Measurements from ENCODE around the gene CD14.

CD14 gene

GRCh38 chr5:140639148-140639981, 6.4 kb upstream of the CD14 start, which contains the start of gene TMCO6 (continued):
- no peak for TF ChIP-seq ZNF148 (tag by site-specific recombination; IDR thresholded peaks at IDR 0.05; ENCODE audit: borderline replicate concordance)
- TF ChIP-seq ZNF169 (tag by site-specific recombination; IDR thresholded peaks at IDR 0.05) = no peak
- TF ChIP-seq ZNF2 (tag by site-specific recombination; IDR thresholded peaks at IDR 0.05) = peak; percentile 16; the same call in 1 of the 2 replicates
- TF ChIP-seq ZNF654 (tag by site-specific recombination; IDR thresholded peaks at IDR 0.05; ENCODE audit: low read depth) = no peak
- TF ChIP-seq ZBTB8A (tag by site-specific recombination; IDR thresholded peaks at IDR 0.05) = 0 out of 2 replicates have a peak, but pooled peaks have one; percentile 50
- no peak for TF ChIP-seq ZNF670 (tag by site-specific recombination; IDR thresholded peaks at IDR 0.05; ENCODE audit: low read depth)
- no peak for TF ChIP-seq ZNF121 (tag by site-specific recombination; IDR thresholded peaks at IDR 0.05)
- no peak for TF ChIP-seq ZNF311 (tag by site-specific recombination; IDR thresholded peaks at IDR 0.05; ENCODE audit: borderline replicate concordance)
- no peak for TF ChIP-seq ZNF843 (tag by site-specific recombination; IDR thresholded peaks at IDR 0.05)
- TF ChIP-seq ZNF354C (tag by site-specific recombination; IDR thresholded peaks at IDR 0.05; ENCODE audit: borderline replicate concordance, low read depth) = no peak
- no peak for TF ChIP-seq ZNF521 (tag by site-specific recombination; IDR thresholded peaks at IDR 0.05)
- no peak for TF ChIP-seq ZNF621 (tag by site-specific recombination; IDR thresholded peaks at IDR 0.05)
- TF ChIP-seq ZNF239 (tag by site-specific recombination; IDR thresholded peaks at IDR 0.05) = no peak
- peak; percentile 89 for TF ChIP-seq ZFP37 (tag by site-specific recombination; IDR thresholded peaks at IDR 0.05)
- no peak for TF ChIP-seq MZF1 (tag by site-specific recombination; IDR thresholded peaks at IDR 0.05; ENCODE audit: borderline replicate concordance)
- peak; percentile 37; the same call in 1 of the 2 replicates for TF ChIP-seq ZSCAN30 (tag by site-specific recombination; IDR thresholded peaks at IDR 0.05)
- TF ChIP-seq ZNF514 (tag by site-specific recombination; IDR thresholded peaks at IDR 0.05) = no peak
- peak; percentile 96 for TF ChIP-seq ZNF501 (tag by site-specific recombination; IDR thresholded peaks at IDR 0.05)
- no peak; the same call in 1 of the 2 replicates for TF ChIP-seq TSHZ1 (tag by site-specific recombination; IDR thresholded peaks at IDR 0.05; ENCODE audit: borderline replicate concordance)
- no peak for TF ChIP-seq ZNF211 (tag by site-specific recombination; IDR thresholded peaks at IDR 0.05; ENCODE audit: low read depth)
- TF ChIP-seq ZNF16 (tag by site-specific recombination; IDR thresholded peaks at IDR 0.05; ENCODE audit: low read depth) = no peak
- TF ChIP-seq, protein P1, sequence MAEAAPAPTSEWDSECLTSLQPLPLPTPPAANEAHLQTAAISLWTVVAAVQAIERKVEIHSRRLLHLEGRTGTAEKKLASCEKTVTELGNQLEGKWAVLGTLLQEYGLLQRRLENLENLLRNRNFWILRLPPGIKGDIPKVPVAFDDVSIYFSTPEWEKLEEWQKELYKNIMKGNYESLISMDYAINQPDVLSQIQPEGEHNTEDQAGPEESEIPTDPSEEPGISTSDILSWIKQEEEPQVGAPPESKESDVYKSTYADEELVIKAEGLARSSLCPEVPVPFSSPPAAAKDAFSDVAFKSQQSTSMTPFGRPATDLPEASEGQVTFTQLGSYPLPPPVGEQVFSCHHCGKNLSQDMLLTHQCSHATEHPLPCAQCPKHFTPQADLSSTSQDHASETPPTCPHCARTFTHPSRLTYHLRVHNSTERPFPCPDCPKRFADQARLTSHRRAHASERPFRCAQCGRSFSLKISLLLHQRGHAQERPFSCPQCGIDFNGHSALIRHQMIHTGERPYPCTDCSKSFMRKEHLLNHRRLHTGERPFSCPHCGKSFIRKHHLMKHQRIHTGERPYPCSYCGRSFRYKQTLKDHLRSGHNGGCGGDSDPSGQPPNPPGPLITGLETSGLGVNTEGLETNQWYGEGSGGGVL (tag by site-specific recombination; IDR thresholded peaks at IDR 0.05) = peak; percentile 66; the same call in 1 of the 2 replicates
- TF ChIP-seq ZNF510 (tag by site-specific recombination; IDR thresholded peaks at IDR 0.05; ENCODE audit: insufficient replicate concordance) = no peak
- TF ChIP-seq KLF9 (tag by site-specific recombination; IDR thresholded peaks at IDR 0.05; ENCODE audit: low read depth) = peak; percentile 86
- TF ChIP-seq ZNF830 (tag by site-specific recombination; IDR thresholded peaks at IDR 0.05; ENCODE audit: low read depth) = no peak
- TF ChIP-seq ZNF791 (tag by site-specific recombination; IDR thresholded peaks at IDR 0.05) = no peak
- no peak for TF ChIP-seq ZBTB44 (tag by site-specific recombination; IDR thresholded peaks at IDR 0.05)
- TF ChIP-seq ZNF266 (tag by site-specific recombination; IDR thresholded peaks at IDR 0.05; ENCODE audit: low read depth) = no peak
- no peak for TF ChIP-seq ZNF175 (tag by site-specific recombination; IDR thresholded peaks at IDR 0.05)
- no peak; the same call in 1 of the 2 replicates for TF ChIP-seq ZNF223 (tag by site-specific recombination; IDR thresholded peaks at IDR 0.05)

All from HEK293 (cell line).